ENCODE data around the gene SLC25A26. TPM values are rescaled to one million over a fixed set of nuclear protein-coding genes. Genes with fewer than 3 reads are reported as not detected.
"Not testable (repeated sequence)": the region's sequence is repeated elsewhere in the genome, so short reads cannot be mapped to it uniquely, and the experiment has no call there.

Gene SLC25A26
- polyA plus RNA-seq, 4 donors: 10.3 to 21.0 (median 18.2) TPM

DNA sequence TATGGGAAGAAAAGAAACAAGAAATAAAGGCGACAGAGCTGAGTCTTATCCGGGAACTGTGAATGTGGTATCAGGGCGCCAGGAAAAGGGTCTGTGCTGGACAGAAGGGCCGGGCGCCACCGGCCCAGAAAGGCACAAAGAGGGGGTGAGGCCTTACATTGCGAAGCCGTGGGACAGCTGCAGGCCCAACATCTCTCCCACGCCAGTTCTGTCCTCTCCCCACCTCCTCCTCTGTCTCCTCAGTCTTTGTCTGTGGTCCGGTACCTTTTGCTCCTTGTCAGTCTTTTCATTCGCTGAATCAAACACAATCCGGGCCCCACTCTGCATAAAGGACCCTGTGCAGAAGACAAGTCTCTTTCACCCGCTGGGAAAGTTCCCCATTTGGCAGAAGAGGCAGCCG lies 198.2 kb downstream of the SLC25A26 start:
- H3K27ac ChIP-seq (ENCODE audit: low read depth in 1 of 3, low read length in 2 of 3): no peak overlapping the region
- no peak for FAIRE-seq
- no peak overlapping the region for H3K4me3 ChIP-seq (ENCODE audit: low read depth in 1 of 3, low read length in 3 of 3)
- H3K36me3 ChIP-seq (ENCODE audit: control insufficient read depth in 3 of 3, insufficient read depth in 2 of 3, low read depth in 1 of 3, low read length in 3 of 3): peaks cover 0 to 42% (median 0%) of the 10 kb centered on the region in 3 donors
- peaks cover 0 to 3% (median 0%) of the 10 kb centered on the region in 3 donors for H3K4me1 ChIP-seq (ENCODE audit: control insufficient read depth in 3 of 3, insufficient read depth in 2 of 3, low read depth in 1 of 3, low read length in 2 of 3)
- 89 to 91% (median 90%) methylated on average over 14 of the region's 14 CpGs for WGBS, 3 donors
- no peak for DNase-seq
- H3K9me3 ChIP-seq (ENCODE audit: control insufficient read depth in 2 of 2, insufficient read depth in 1 of 2, low read depth in 1 of 2, low read length in 1 of 2): peaks cover 0 to 23% of the 10 kb centered on the region in 2 donors
- H3K27me3 ChIP-seq (ENCODE audit: control insufficient read depth in 3 of 3, insufficient read depth in 3 of 3, low read length in 3 of 3): no peaks in the 10 kb centered on the region

DNA sequence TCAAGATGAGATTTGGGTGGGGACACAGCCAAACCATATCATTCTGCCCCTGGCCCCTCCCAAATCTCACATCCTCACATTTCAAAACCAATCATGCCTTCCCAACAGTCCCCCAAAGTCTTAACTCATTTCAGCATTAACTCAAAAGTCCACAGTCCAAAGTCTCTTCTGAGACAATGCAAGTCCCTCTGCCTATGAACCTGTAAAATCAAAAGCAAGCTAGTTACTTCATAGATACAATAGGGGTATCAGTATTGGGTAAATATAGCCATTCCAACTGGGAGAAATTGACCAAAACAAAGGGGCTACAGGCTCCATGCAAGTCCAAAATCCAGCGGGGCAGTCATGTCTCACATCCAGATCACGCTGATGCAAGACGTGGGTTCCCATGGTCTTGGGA lies 200.3 kb downstream of the SLC25A26 start:
- peaks cover 0 to 34% (median 0%) of the 10 kb centered on the region in 3 donors for H3K36me3 ChIP-seq (ENCODE audit: control insufficient read depth in 3 of 3, insufficient read depth in 2 of 3, low read depth in 1 of 3, low read length in 3 of 3)
- WGBS, 3 donors: 96 to 97% (median 97%) methylated on average over 3 of the region's 3 CpGs
- not testable (repeated sequence) for FAIRE-seq; H3K4me1 ChIP-seq (ENCODE audit: control insufficient read depth in 3 of 3, insufficient read depth in 2 of 3, low read depth in 1 of 3, low read length in 2 of 3); DNase-seq; H3K27ac ChIP-seq (ENCODE audit: low read depth in 1 of 3, low read length in 2 of 3); H3K4me3 ChIP-seq (ENCODE audit: low read depth in 1 of 3, low read length in 3 of 3); H3K27me3 ChIP-seq (ENCODE audit: control insufficient read depth in 3 of 3, insufficient read depth in 3 of 3, low read length in 3 of 3)
- H3K9me3 ChIP-seq (ENCODE audit: control insufficient read depth in 2 of 2, insufficient read depth in 1 of 2, low read depth in 1 of 2, low read length in 1 of 2): peaks cover 0 to 23% of the 10 kb centered on the region in 2 donors

DNA sequence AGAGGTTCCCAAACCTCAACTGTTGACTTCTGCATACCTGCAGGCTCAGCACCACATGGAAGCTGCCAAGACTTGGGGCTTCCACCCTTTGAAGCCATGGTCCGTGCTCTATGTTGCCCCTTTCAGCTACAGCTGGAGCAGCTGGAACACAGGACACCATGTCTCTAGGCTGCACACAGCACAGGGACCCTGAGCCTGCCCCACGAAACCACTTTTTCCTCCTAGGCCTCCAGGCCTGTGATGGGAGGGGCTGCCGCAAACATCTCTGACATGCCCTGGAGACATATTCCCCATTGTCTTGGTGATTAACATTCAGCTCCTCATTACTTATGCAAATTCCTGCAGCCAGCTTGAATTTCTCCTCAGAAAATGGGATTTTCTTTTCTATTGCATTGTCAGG lies 201.1 kb downstream of the SLC25A26 start:
- Histone ChIP-seq H3K36me3 (ENCODE audit: control insufficient read depth in 3 of 3, insufficient read depth in 2 of 3, low read depth in 1 of 3, low read length in 3 of 3) (peaks cover 0 to 31% (median 0%) of the 10 kb centered on the region in 3 donors), H3K9me3 (ENCODE audit: control insufficient read depth in 2 of 2, insufficient read depth in 1 of 2, low read depth in 1 of 2, low read length in 1 of 2) (peaks cover 0 to 23% of the 10 kb centered on the region in 2 donors)
- not testable (repeated sequence) for H3K4me3 ChIP-seq (ENCODE audit: low read depth in 1 of 3, low read length in 3 of 3); FAIRE-seq; H3K27me3 ChIP-seq (ENCODE audit: control insufficient read depth in 3 of 3, insufficient read depth in 3 of 3, low read length in 3 of 3); DNase-seq; H3K27ac ChIP-seq (ENCODE audit: low read depth in 1 of 3, low read length in 2 of 3); H3K4me1 ChIP-seq (ENCODE audit: control insufficient read depth in 3 of 3, insufficient read depth in 2 of 3, low read depth in 1 of 3, low read length in 2 of 3)
- WGBS, 3 donors: 96 to 98% (median 96%) methylated on average over 3 of the region's 3 CpGs

DNA sequence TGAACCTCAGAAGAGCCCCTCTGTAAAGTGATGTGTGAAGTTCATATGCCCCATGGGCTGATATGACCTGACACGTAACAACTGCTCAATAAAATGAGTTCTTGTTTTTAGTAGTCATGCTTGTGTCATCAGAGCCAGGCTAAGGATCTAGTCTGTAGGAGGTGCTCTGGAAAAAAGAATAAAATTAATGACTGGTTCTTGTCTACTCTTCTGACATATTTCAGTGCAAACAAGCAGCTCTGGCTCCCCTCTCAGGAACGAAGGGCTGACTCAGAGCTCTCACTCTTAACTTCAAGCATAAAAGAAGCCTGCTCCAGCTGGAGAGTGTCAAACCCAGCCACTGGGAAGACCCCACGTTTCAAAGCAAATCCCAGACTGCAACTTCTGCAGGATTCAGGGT lies 203.0 kb downstream of the SLC25A26 start:
- WGBS, 3 donors: 42 to 54% (median 43%) methylated on average over 3 of the region's 3 CpGs
- Histone ChIP-seq H3K4me1 (ENCODE audit: control insufficient read depth in 3 of 3, insufficient read depth in 2 of 3, low read depth in 1 of 3, low read length in 2 of 3) (peaks cover 0 to 3% (median 0%) of the 10 kb centered on the region in 3 donors), H3K36me3 (ENCODE audit: control insufficient read depth in 3 of 3, insufficient read depth in 2 of 3, low read depth in 1 of 3, low read length in 3 of 3) (peaks cover 0 to 25% (median 0%) of the 10 kb centered on the region in 3 donors), H3K27me3 (ENCODE audit: control insufficient read depth in 3 of 3, insufficient read depth in 3 of 3, low read length in 3 of 3) (no peaks in the 10 kb centered on the region), H3K27ac (ENCODE audit: low read depth in 1 of 3, low read length in 2 of 3) (no peak overlapping the region), H3K4me3 (ENCODE audit: low read depth in 1 of 3, low read length in 3 of 3) (no peak overlapping the region), H3K9me3 (ENCODE audit: control insufficient read depth in 2 of 2, insufficient read depth in 1 of 2, low read depth in 1 of 2, low read length in 1 of 2) (peaks cover 0 to 23% of the 10 kb centered on the region in 2 donors)
- FAIRE-seq: no peak
- no peak for DNase-seq

DNA sequence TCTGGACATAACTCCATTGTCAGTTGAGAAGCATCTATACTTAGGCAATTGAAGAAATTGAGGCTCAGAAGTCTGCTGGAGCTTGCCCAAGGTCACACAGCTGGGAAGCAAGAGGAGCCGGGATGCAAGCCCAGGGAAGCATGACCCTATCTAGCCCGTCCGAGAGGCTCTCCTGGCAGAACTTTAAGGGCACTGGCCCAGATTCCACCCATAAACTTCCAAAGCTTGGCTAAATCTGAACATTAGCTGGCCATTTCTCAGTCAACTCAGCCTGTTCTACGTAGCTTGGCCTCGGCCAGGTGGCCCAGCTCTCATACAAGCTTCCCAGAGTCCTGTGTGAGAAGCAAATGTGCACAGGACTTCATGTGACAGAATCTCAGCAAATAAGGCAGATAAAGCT lies 204.2 kb downstream of the SLC25A26 start:
- peaks cover 0 to 18% (median 0%) of the 10 kb centered on the region in 3 donors for H3K36me3 ChIP-seq (ENCODE audit: control insufficient read depth in 3 of 3, insufficient read depth in 2 of 3, low read depth in 1 of 3, low read length in 3 of 3)
- DNase-seq: no peak
- peaks cover 0 to 23% of the 10 kb centered on the region in 2 donors for H3K9me3 ChIP-seq (ENCODE audit: control insufficient read depth in 2 of 2, insufficient read depth in 1 of 2, low read depth in 1 of 2, low read length in 1 of 2)
- WGBS, 3 donors: 66 to 75% (median 72%) methylated on average over 5 of the region's 5 CpGs
- no peak overlapping the region for H3K4me3 ChIP-seq (ENCODE audit: low read depth in 1 of 3, low read length in 3 of 3)
- no peak overlapping the region for H3K27ac ChIP-seq (ENCODE audit: low read depth in 1 of 3, low read length in 2 of 3)
- no peaks in the 10 kb centered on the region for H3K27me3 ChIP-seq (ENCODE audit: control insufficient read depth in 3 of 3, insufficient read depth in 3 of 3, low read length in 3 of 3)
- peaks cover 0 to 8% (median 3%) of the 10 kb centered on the region in 3 donors for H3K4me1 ChIP-seq (ENCODE audit: control insufficient read depth in 3 of 3, insufficient read depth in 2 of 3, low read depth in 1 of 3, low read length in 2 of 3)
- no peak for FAIRE-seq

DNA sequence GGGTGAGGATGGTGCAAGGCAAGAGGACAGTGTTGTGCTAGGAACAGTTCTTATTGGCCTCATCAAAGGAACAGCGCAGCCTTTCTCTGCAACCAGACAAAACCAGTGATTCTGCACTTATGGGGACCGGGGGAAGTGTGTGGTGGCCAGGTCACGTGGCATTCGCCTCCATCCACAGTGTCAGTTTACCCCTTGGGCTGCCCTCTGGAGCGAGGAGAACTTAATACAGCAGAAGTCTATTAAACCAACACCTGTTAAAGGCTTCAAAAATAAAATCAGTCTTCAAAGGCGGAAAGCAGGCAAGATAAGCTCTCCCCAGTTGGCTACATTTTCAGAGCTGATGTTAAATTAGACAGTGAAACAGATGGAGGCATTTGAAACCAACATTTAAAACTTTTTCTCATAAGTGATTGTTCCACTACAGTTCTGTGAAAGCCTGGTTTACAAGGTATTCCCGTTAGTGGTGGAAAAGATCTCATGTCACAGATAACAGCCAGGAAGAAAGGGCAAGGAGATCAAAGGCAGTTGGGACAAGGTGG lies 204.8 kb downstream of the SLC25A26 start:
- peaks cover 0 to 21% of the 10 kb centered on the region in 2 donors for H3K9me3 ChIP-seq (ENCODE audit: control insufficient read depth in 2 of 2, insufficient read depth in 1 of 2, low read depth in 1 of 2, low read length in 1 of 2)
- H3K4me3 ChIP-seq (ENCODE audit: low read depth in 1 of 3, low read length in 3 of 3): no peak overlapping the region
- peaks cover 0 to 23% (median 0%) of the 10 kb centered on the region in 3 donors for H3K36me3 ChIP-seq (ENCODE audit: control insufficient read depth in 3 of 3, insufficient read depth in 2 of 3, low read depth in 1 of 3, low read length in 3 of 3)
- peaks cover 0 to 8% (median 3%) of the 10 kb centered on the region in 3 donors for H3K4me1 ChIP-seq (ENCODE audit: control insufficient read depth in 3 of 3, insufficient read depth in 2 of 3, low read depth in 1 of 3, low read length in 2 of 3)
- DNase-seq (no peak), FAIRE-seq (no peak)
- WGBS, 3 donors: 69 to 83% (median 74%) methylated on average over 7 of the region's 7 CpGs
- H3K27ac ChIP-seq (ENCODE audit: low read depth in 1 of 3, low read length in 2 of 3): peak overlapping the region in 1 of 3 donors; percentile 17
- no peaks in the 10 kb centered on the region for H3K27me3 ChIP-seq (ENCODE audit: control insufficient read depth in 3 of 3, insufficient read depth in 3 of 3, low read length in 3 of 3)

DNA sequence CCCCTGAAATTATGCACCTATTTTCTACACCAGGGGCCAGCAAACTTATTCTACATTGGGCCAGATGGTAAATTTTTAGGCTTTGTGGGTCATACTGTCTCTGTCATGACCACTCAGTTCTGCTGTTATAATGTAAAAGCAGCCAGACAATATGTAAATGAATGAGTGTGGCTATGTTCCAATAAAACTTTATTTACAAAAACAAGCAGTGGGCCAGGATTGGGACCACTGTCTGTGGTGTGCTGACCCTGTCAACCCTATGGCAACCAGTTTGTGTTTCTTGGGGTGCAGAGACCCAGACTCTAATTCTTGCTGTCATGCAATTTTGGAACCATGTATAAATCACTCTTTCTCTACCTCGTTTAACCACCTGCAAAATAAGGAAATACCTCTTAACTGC lies 205.3 kb downstream of the SLC25A26 start:
- DNase-seq (no peak), FAIRE-seq (no peak)
- H3K27ac ChIP-seq (ENCODE audit: low read depth in 1 of 3, low read length in 2 of 3): peak overlapping the region in 1 of 3 donors; percentile 17
- H3K4me3 ChIP-seq (ENCODE audit: low read depth in 1 of 3, low read length in 3 of 3): no peak overlapping the region
- peaks cover 0 to 17% of the 10 kb centered on the region in 2 donors for H3K9me3 ChIP-seq (ENCODE audit: control insufficient read depth in 2 of 2, insufficient read depth in 1 of 2, low read depth in 1 of 2, low read length in 1 of 2)
- H3K36me3 ChIP-seq (ENCODE audit: control insufficient read depth in 3 of 3, insufficient read depth in 2 of 3, low read depth in 1 of 3, low read length in 3 of 3): peaks cover 0 to 27% (median 0%) of the 10 kb centered on the region in 3 donors
- no peaks in the 10 kb centered on the region for H3K27me3 ChIP-seq (ENCODE audit: control insufficient read depth in 3 of 3, insufficient read depth in 3 of 3, low read length in 3 of 3)
- H3K4me1 ChIP-seq (ENCODE audit: control insufficient read depth in 3 of 3, insufficient read depth in 2 of 3, low read depth in 1 of 3, low read length in 2 of 3): peaks cover 0 to 8% (median 3%) of the 10 kb centered on the region in 3 donors
- WGBS, 3 donors: 38 to 58% (median 38%) methylated on average over 1 of the region's 1 CpG

DNA sequence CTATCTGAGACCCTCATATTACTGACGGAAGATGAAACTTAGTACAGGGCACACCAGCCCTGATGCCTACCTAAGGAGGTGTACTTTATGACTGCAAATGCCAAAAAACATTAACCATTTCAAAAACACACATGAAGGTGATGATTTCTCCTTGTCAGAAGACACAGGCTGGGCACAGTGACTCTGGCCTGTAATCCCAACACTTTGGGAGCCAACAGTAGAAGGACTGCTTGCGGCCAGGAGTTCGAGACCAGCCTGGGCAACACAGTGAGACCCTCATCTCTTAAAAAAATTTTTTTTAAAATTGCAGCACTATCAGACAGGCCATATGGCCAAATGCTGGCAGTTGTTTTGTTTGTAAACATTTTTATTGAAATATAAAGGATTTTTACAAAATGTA lies 206.6 kb downstream of the SLC25A26 start:
- no peak for FAIRE-seq
- DNase-seq: no peak
- no peak overlapping the region for H3K27ac ChIP-seq (ENCODE audit: low read depth in 1 of 3, low read length in 2 of 3)
- H3K9me3 ChIP-seq (ENCODE audit: control insufficient read depth in 2 of 2, insufficient read depth in 1 of 2, low read depth in 1 of 2, low read length in 1 of 2): peaks cover 0 to 8% of the 10 kb centered on the region in 2 donors
- H3K27me3 ChIP-seq (ENCODE audit: control insufficient read depth in 3 of 3, insufficient read depth in 3 of 3, low read length in 3 of 3): no peaks in the 10 kb centered on the region
- 88 to 96% (median 92%) methylated on average over 3 of the region's 3 CpGs for WGBS, 3 donors
- peaks cover 0 to 14% (median 3%) of the 10 kb centered on the region in 3 donors for H3K4me1 ChIP-seq (ENCODE audit: control insufficient read depth in 3 of 3, insufficient read depth in 2 of 3, low read depth in 1 of 3, low read length in 2 of 3)
- H3K4me3 ChIP-seq (ENCODE audit: low read depth in 1 of 3, low read length in 3 of 3): no peak overlapping the region
- H3K36me3 ChIP-seq (ENCODE audit: control insufficient read depth in 3 of 3, insufficient read depth in 2 of 3, low read depth in 1 of 3, low read length in 3 of 3): peaks cover 0 to 31% (median 0%) of the 10 kb centered on the region in 3 donors

All from small intestine (tissue), 7 donors.